ENCODE measurements around the gene ANKRD44.
"Not testable (repeated sequence)": the region's sequence is repeated elsewhere in the genome, so short reads cannot be mapped to it uniquely, and the experiment has no call there.

ANKRD44 gene

DNA sequence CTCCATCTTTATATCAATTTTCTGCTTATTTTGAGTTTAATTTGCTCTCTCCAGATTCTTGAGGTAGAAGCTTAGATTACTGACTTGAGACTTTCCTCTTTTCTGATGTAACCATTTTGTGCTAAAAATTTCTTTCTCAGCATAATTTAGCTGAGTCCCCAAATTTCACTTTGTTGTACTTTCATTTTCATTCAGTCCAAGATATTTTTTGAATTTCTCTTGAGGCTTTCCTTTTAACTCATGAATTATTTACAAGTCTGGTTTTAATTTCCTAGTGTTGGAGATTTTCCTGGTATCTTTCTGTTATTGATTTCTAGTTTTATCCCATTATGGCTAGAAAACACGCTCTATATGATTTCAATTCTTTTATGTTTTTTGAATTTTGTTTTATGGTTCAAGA is 239.4 kb downstream of the ANKRD44 start:
- no peak for DNase-seq

DNA sequence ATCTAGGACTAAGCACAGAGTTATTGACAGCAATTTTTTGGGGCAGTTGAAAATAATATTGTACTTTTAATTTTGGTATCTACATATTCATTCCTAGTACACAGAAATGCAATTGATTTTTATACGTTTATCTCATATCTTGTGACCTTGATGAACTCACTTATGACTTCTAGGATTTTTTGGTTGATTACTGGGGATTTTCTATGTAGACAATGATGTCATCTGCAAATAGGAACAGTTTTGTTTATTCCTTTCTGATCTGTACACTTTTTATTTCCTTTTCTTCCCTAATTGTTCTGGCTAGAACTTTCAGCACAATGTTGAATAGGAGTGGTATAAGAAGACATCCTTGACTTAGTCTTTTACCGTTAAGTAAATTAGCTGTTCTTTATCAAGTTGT is 240.6 kb downstream of the ANKRD44 start:
- DNase-seq: no peak

DNA sequence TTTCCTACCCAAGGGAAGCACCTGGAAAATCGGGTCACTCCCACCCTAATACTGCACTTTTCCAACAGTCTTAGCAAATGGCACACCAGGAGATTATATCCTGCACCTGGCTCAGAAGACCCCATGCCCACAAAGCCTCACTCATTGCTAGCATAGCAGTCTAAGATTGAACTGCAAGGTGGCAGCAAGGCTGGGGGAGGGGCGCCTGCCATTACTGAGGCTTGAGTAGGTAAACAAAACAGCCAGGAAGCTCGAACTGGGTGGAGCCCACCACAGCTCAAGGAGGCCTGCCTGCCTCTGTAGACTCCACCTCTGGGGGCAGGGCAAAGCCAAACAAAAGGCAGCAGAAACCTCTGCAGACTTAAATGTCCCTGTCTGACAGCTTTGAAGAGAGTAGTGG is 248.0 kb downstream of the ANKRD44 start:
- not testable (repeated sequence) for DNase-seq

DNA sequence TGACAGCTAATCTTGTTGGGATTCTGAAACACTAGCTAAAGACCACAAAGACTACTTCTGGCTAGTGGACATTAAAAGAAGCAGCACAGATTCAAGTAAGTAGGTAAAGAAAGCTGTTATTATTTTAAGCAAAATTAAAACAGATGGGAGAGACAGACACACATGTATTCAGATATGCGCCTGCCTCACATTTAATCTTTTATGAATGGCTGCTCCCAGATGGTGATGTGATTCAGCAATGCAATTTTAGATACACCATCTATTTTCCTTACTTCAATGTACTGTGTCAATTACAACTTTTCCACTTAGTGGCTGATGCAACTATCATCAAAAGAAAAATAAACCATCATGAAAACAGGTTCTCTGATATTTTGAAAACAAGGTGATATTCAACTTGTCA is 251.1 kb downstream of the ANKRD44 start:
- DNase-seq: no peak

DNA sequence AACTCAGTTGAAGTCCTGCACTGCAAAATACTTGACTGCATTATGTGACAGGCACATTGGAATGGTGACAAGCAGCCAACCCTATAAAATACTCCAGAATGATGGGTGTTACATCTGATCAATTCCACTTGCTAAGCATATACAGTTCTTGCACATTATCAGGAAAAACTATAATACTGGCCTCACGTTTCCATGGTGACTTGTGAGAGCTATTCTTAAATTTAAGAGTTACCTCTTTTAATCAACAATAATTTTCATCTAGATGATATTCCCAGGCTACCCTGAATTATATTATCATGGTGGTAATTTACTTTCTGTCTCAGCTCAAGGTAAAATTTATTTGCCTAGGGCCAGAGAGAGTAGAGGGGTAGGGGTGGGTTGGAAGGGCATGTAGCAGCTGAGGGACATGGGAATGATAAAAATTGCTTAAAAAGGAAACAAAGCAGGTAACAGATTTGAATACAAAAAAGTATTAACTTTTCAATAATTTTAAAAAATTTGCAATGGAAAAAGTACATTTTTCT is 251.7 kb downstream of the ANKRD44 start:
- DNase-seq: no peak

DNA sequence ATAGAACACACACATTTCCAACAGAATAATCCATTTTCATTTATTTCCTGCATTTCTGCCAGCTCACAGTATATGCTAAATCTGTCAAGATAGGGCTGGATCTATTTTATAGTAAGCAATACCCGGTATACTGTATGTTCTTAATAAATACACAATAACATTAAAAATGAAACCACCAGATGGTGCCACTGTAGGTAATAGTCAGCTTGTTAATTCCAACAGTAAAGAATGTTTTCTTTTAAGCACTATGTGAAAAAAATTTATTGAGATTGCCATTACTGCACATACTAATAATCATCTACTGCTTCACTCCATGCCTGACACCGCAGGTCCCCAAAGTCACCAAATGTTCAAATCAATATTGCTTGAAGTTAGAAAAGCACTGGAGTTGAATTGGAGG is 252.6 kb downstream of the ANKRD44 start:
- DNase-seq: no peak

DNA sequence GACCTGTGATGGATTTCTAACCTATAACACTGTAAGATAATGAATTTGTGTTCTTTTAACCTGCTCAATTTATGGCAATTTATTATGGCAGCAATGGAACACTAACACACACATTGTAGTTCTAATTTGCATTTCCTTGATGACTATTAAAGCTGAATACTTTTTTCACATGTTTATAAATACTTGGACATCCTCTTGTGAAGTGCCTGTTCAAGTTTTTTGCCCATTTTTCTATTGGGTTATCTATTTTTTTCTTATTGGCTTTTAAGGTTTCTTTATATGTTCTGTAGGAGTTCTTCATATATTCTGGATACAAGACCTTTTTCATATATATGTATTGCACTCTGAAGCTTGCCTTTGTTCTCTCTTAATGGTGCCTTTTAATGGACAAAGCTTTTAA is 255.5 kb downstream of the ANKRD44 start:
- DNase-seq: no peak

DNA sequence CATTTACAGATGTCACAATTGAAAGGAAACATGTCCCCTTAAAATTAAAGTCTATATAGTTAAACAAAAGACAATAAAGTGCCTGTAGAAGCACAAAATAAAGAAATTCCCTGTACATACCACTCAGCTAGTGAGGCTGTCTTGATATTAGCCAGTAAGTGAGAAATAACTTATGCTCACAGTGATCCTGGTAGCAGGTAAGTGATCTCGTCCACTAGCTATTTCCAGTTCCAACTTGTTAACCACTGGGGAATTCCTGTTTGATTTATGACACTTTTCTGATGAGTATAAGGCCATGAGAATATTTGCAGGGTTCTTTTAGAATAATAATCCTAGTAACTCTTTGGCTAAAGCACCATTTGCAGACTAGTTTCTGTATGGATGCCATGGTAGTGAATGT is 256.1 kb downstream of the ANKRD44 start:
- no peak for DNase-seq

DNA sequence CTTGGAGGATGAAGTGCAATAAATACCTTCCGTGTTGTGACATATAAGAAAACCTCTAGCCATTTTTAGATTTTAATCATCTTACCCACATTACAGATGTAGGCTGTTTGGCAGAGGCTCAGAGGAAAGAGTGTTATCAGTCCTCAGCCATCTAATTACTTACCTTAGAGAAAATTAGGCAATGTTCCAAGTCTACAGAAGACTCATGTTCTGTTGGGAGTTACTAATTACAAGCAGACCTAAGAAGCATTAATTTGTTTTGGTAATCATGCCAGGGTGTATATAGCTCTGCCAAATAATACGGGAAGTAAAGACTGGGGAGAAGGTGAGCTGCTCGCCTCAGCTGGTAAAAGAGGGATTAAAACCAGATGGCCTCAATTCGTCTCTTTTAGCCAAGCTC is 258.2 kb downstream of the ANKRD44 start:
- DNase-seq: no peak

DNA sequence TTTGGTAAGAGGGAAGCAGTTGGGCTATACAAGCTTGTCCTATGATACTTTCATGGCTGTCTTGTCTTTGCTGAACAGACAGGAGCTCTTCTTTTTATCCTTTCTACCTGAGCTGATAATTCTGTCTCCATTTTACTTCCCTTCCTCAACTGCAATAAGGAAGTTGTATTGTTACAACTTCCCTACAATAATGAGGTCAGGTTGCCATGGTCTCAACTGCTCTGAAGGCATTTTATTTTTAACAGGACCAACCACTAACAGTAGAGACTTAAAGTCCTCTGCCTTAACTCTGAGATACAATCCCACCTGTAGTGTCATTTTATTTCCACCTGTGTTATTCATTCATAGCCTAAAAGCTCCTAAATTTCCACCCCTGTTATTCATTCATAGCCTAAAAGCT is 265.5 kb downstream of the ANKRD44 start:
- no peak for DNase-seq

DNA sequence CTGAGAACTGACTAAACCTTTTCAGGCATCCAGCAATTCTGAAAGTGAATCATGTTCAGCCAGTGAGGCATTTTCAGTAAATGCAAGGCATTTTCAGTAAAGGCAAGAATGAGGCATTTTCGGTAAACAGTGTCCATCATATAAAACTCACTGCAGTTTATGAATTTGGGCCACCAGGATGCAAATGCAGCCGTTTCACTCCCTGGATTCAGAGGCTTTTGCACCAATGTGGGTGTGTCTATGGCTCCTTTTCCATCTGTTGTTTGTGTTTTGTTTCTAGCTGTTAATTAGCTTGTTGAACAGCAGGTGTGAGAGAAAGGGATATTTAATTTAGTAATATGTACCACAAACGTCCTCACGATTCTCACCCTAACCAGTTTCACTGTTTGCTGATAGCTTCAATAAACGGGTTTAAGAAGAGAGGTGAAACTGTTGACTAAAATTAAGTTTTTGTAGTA is 267.8 kb downstream of the ANKRD44 start:
- no peak for DNase-seq

DNA sequence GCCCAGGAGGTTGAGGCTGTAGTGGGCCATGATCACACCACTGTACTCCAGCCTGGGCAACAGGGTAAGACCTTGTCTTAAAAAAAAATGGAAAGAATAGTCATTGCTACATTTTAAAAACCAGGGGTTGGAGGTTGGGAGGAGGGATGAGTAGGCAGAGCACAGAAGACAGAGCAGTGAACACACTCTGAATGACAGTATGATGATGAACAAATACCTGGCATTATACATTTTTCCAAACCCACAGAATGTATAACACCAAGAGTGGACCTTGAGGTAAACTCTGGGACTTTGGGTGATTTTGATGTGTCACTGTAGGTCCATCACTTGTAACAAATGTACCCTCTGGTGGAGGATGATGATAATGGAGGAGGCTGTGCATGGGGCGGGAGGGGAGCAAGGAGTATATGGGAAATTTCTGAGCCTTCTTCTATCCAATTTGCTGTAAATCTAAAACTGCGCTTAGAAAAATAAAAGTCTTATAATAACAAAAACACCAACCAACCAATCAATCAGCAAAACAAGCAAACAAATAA is 272.6 kb downstream of the ANKRD44 start:
- DNase-seq: no peak

DNA sequence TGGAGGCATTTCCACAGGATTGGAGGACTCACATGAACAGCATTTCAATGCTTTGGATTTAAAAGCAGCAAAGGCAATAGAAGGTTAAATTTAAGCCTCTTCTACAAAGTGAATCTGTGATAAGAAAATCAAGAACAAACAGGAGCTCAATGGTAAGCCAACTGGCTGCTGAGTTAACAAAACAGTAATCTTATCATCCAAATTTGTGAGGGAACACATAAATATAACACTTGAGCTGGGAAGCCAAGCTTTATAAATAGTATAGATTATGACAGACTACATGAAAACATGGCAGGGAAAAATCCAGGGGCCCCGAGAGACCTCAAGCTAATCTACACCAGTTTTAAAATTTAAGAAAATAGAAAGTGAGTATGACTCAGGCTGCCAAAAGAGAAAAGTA is 275.6 kb downstream of the ANKRD44 start:
- DNase-seq: no peak

DNA sequence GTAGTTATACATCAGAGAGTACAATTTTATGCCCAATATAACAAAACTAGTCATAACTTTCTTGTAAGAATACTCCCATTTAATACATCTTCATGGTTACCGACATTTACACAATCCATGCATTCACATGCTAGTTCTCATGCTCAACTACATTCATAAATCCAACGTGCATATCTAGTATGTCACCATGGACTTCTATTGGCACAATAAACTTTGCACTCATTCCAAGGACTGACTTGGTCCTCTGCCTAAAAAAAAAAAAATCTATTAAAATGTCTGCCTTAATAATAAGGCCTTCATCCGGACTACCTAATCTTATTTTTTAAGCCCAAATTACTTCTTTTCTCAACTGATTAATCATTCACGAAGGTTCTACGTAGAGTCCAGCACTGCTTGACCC is 276.3 kb downstream of the ANKRD44 start:
- DNase-seq: no peak

DNA sequence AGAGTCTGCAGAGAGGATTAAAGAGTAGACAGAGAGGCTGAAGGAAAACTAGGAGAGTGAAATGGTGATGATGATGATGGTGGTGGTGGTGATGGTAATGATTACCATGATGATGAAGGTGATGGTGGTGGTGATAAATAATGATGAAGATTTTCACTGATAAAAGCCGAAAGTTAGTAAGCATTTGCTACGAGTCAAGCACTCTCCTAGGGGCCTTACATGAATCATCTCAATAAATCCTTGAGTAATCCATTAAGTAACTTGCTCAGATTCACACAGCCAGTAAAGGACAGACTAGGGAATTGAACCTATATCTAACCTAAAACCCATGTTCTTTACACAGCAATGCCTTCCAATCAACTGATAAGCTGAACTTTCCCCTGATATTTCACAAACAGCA is 277.4 kb downstream of the ANKRD44 start:
- no peak for DNase-seq

DNA sequence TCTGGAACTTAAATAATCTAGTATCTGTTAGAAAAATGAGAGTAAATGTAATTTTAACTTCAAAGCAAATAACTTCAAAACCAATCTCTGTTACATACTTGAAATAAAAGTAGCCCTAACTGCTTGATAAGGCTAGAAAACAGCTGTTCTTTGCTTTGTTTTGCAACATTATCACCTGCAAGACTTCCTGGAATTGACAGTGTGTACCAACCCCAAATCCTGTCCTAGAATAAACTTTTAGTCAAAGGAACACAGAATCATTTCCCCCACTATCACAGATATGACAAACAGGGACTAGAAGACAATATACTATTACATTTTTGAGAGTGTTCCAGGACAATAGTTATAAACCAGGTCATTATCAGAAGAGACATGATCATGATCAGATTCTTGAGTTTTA is 278.8 kb downstream of the ANKRD44 start:
- no peak for DNase-seq

DNA sequence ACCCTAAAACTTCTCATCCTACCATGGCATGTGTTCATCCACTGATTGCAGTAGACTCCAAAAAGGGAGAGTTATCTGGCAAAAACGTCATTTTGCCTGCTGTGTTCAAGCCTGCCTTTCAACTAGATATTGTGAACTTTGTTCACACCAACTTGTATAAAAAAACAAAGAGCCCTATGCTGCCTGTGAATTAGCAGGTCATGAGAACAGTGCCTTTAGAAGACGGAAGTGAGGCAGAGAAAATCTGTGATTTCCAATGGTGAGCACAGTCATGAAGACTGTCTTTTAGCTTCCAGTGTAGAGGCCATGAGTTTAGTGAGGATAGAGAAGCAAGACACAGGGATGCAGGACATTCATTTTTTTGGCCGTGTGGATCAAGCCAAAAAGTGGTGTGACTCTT is 280.5 kb downstream of the ANKRD44 start:
- no peak for DNase-seq

DNA sequence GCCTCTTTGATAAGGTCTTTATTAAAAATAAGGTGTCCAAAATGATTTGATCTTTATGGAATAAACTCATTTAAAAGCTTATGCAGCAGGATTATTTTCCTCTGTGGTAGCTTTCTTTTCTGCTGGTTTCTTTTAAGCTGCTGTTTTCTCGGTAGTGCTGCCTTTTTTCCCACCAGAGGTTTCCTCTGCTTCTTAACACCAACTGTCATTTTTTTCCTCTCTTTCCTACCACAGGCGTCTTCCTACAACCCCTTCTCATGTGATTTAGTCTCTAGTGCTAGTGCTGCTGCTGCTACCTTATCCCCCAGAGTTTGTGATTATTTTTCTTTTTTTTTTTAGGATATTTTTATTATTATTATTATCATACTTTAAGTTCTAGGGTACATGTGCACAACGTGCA is 281.9 kb downstream of the ANKRD44 start:
- no peak for DNase-seq

DNA sequence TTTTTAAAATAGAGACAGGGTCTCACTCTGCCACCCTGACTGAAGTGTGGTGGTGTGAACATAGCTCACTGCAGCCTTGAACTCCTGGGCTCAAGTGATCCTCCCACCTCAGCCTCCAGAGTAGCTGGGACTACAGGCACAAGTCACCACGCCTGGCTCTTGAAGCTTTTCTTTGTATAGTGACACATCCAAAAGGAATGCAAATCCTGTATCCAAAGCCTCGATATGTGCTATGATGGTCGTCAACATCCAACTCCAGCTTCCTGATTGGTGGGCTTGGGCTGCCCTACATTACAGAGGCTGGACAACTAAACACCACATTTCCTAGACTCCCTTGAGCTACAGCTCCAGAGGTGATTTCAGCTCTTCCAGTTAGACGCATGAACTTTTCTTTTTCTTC is 282.4 kb downstream of the ANKRD44 start:
- DNase-seq: no peak

DNA sequence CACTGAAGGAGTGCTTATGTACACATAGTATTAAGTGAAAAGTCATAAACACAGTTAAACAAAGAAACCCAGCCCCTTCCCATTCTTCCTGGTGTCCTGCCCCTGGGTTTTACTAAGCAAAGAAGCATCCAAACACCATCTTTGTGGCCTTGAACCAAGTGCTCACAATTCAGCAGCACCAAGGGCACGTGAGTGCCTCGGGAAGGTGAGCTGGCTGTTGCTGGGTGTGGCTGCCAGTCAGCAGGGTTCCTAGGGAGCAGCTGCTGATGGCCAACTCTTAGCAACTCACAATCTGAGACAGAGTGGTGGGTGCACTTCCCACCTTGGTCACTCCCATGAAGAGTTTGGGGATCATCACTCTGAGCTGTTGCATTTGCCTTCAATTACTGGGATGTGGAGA is 286.4 kb downstream of the ANKRD44 start:
- no peak for DNase-seq

DNA sequence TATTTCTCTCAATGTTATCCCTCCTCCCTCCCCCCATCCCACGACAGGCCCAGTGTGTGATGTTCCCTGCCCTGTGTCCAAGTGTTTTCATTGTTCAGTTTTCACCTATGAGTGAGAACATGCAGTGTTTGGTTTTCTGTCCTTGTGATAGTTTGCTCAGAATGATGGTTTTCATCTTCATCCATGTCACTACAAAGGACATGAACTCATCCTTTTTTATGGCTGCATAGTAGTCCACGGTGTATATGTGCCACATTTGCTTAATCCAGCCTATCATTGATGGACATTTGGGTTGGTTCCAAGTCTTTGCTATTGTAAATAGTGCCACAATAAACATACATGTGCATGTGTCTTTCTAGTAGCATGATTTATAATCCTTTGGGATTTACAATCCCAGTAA is 289.7 kb downstream of the ANKRD44 start:
- not testable (repeated sequence) for DNase-seq

DNA sequence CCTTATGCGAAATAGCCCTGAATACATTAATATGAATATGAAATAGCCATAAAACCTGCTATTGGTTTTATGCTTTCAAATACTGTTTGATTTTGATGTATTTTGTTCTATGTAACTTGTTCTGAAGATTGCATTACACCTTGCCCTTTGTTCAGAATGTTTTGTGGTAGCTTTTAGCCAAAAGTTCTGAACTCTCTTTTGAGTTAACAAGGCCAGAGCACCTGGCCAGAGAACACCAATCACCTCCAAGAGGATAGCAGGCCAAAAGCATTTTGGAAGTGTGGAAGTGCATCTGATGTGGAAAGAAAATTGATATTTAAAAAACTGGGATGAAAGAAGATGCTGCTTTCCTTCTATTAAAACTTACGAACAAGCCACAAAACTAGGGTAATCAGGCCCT is 297.5 kb downstream of the ANKRD44 start:
- DNase-seq: no peak

DNA sequence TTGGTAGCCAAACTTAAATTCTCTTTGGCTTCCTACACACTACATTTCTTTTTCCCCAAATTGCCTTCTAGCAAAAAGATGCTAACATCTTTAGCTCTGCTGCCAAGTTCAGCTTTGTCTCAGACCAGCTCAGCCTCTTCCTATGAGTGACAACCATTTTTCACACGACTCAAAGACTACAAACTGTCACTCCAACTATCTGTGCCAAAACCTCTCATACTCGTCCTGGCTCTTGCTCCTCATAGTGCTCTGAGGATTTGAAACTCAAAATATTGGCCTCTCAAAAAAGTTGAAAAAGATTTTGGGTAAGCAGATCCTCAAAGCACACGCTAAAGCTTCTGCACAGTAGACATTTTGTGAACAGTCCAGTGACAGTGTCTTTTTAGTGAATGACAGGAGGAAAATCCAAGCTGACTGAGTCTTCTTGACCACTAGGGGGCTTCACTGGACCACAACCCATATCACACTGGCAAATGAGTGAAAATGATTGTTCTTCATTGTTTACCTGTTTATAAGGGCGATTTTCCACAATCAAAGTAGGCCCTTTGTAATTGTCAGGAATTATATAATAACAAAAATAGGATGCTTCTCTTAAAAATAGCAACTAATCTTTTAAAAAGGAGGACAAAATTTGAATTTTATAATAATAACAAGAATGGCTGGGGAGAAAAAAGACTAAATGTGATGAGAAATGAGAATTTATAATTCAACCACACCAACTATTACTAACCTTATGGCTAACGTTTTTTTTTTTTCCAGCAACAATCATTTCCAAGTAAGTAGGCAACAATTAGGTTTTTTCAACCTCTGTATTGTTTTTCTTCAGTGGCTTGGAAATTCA is 298.6 kb downstream of the ANKRD44 start:
- peak; percentile 9 to 90 for DNase-seq

DNA sequence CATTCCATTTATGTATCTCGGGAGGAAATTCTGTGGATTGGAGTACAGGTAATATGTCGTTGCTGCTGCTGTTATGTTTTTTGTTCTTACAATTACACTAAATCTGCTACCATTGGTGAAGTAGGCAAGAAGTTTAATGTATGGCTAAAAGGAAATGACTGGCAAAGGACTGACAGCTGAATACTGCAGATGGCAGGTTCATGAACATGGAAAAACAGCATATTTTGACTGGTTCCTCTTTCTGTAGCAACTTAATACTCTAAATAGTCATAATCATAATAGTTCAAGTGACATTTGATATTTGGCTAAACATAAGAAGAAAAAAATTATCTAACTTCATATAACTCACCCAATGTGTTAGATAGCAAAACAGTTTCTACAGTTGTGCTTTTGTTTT is 299.6 kb downstream of the ANKRD44 start:
- DNase-seq: no peak

Measured in hippocampal formation (tissue), 2 donors.